GM10248 (cell line): ENCODE results near the gene CYP2A6.

Experiments
- CTCF ChIA-PET: fragments of 300-600 bp; sonication (Branson Sonifier 250); formaldehyde crosslinking; extraction: SDS; loops from one replicate; lab custom pipeline; 2021; ENCODE audit warnings: antibody characterized with exemption; lab: Yijun Ruan, JAX
- POLR2A ChIA-PET: fragments of 350-650 bp; sonication (Branson Sonifier 250); formaldehyde crosslinking; extraction: SDS; loops from one replicate; lab custom pipeline; 2020; ENCODE audit warnings: antibody characterized with exemption; lab: Yijun Ruan, JAX
- DNase-seq: peaks from one replicate; pipeline ENCODE4 v3.0.0; 2012; ENCODE audit errors: extremely low spot score
- CTCF ChIP-seq: IDR thresholded peaks from 2 replicates; pipeline ENCODE4 v1.5.1; 2012; ENCODE audit warnings: mild to moderate bottlenecking, low read depth; ENCODE audit errors: extremely low read depth, missing control alignments, control extremely low read depth

The CYP2A6 gene

GRCh38 chr19:40797963-40798682, 52.1 kb downstream of the CYP2A6 start:
- peak; percentile 79 for DNase-seq
- TF ChIP-seq CTCF = peak; percentile 61
- ChIA-PET POLR2A (interaction anchor here (0.7 to 2.4 kb wide), 5 partner anchors 16 to 81 kb away, joined by 3 to 35 read pairs (median 3); partner anchors contain the start of genes ACTMAP, COQ8B, ITPKC and RAB4B), CTCF (interaction anchor here (0.7 to 3.2 kb wide), 9 partner anchors 8 to 135 kb away, joined by 3 to 23 read pairs (median 4); partner anchors contain the start of gene RAB4B)

GRCh38 chr19:40797166-40797962, 52.9 kb downstream of the CYP2A6 start:
- CTCF ChIA-PET = interaction anchor here (1.0 to 3.2 kb wide), 6 partner anchors 10 to 135 kb away, joined by 3 to 23 read pairs (median 10); partner anchors contain the start of gene RAB4B
- no peak for DNase-seq
- TF ChIP-seq CTCF = no peak
- POLR2A ChIA-PET = interaction anchor here (1.3 to 2.4 kb wide), 2 partner anchors 20 to 47 kb away, joined by 4 to 35 read pairs; partner anchors contain the start of genes ACTMAP and RAB4B
